ENCODE results near the gene CACNA1B.

Gene CACNA1B

DNA sequence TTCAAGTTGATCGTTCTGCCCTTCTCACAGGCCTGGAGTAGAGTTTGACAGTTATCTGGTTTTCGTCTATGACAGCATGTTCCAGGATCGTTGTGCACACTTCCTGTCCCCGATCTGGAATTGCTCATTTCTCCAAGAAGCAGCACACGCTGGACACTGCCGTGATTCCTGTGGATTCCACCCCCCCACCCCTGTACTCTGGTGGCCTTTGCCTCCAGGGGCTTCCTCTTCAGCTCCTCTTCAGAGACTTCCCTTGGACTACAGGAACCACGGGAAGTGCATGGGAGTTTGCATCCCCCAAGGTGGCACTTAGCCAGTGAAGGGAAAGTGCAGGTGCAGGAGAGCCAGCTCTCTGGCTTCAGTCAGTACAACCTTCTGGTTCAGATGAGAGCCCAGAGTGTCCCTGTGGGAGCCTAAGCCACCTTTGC lies 160.7 kb downstream of the CACNA1B start:
- no peak overlapping the region for H3K4me3 ChIP-seq (ENCODE audit: low read depth, low read length)
- no peak for DNase-seq (ENCODE audit: low read depth)
- TF ChIP-seq, protein P1, sequence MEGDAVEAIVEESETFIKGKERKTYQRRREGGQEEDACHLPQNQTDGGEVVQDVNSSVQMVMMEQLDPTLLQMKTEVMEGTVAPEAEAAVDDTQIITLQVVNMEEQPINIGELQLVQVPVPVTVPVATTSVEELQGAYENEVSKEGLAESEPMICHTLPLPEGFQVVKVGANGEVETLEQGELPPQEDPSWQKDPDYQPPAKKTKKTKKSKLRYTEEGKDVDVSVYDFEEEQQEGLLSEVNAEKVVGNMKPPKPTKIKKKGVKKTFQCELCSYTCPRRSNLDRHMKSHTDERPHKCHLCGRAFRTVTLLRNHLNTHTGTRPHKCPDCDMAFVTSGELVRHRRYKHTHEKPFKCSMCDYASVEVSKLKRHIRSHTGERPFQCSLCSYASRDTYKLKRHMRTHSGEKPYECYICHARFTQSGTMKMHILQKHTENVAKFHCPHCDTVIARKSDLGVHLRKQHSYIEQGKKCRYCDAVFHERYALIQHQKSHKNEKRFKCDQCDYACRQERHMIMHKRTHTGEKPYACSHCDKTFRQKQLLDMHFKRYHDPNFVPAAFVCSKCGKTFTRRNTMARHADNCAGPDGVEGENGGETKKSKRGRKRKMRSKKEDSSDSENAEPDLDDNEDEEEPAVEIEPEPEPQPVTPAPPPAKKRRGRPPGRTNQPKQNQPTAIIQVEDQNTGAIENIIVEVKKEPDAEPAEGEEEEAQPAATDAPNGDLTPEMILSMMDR (IDR thresholded peaks at IDR 0.05; ENCODE audit: low read depth, low read length, missing control alignments): no peak

DNA sequence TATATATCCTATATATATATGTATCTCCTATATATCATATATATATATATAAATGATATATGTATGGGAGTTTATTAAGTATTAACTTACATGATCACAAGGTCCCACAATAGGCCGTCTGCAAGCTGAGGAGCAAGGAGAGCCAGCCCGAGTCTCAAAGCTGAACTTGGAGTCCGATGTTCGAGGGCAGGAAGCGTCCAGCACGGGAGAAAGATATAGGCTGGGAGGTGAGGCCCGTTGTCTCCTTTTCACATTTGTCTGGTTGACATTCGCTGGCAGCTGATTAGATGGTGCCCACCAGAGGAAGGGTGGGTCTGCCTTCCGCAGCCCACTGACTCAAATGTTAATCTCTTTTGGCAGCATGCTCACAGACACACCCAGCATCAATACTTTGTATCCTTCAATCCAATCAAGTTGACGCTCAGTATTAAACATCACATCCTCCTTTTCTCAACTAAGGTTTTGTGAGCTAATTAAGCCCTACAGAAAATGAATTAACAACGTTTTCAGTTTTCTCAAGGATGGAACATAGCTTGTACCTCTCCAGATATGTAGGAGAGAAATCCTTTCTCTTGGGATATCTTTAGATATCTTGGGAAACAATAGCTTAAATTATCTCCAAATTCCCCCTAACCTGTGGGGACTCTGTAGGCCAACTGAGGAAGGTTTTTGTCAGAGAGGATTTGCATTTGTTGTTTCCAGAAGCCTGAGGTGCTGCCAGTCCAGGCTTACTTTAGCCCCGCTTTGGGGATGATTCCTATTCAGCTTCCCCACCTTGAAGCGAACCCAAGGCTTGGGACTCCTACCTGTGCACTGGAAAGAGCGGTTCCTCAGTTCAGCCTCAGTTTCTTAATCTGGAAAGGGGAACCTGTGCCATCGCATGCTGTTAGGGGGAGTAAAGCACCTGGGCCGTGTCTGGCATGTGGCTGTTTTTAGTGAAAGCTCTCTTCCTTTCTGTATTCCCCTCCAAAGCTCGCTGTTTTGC lies 163.2 kb downstream of the CACNA1B start:
- TF ChIP-seq, protein P1 (IDR thresholded peaks at IDR 0.05; ENCODE audit: low read depth, low read length, missing control alignments): no peak
- no peak for DNase-seq (ENCODE audit: low read depth)
- no peak overlapping the region for H3K4me3 ChIP-seq (ENCODE audit: low read depth, low read length)

DNA sequence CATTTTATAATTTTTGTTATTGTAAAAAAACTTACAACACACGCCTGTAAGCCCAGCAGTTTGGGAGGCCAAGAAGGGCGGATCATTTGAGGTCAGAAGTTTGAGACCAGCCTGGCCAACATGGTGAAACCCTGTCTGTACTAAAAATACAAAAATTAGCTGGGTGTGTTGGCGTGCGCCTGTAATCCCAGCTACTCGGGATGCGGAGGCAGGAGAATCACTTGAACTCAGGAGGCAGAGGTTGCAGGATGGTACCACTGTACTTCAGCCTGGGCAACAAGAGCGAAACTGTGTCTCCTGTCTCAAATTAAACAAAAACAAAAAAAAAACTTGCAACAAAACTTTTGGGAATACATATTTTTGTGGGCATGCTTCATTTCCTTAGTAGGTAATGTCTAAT lies 164.6 kb downstream of the CACNA1B start:
- no peak overlapping the region for H3K4me3 ChIP-seq (ENCODE audit: low read depth, low read length)
- TF ChIP-seq, protein P1 (IDR thresholded peaks at IDR 0.05; ENCODE audit: low read depth, low read length, missing control alignments): no peak
- no peak for DNase-seq (ENCODE audit: low read depth)

DNA sequence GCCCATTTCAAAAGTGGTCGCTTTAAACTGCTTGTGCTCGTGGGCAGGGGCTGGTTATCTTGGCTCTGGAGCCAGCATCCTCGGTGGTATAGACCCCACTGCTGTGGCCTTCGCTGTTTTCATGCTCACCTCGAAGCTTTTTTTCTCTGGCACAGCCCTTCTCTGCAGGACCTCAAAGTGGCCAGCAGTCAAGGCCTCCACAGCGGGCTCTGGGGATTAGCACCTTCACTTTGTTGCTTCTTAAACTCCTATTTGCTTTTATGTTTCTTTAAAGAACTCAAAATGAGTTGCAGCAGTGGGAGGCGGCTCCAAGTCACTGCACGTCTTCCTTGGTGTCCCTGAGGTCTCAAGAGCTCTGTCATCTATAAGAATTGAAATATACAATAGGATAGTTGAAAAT lies 165.1 kb downstream of the CACNA1B start:
- H3K4me3 ChIP-seq (ENCODE audit: low read depth, low read length): no peak overlapping the region
- no peak for DNase-seq (ENCODE audit: low read depth)
- TF ChIP-seq, protein P1 (IDR thresholded peaks at IDR 0.05; ENCODE audit: low read depth, low read length, missing control alignments): no peak

DNA sequence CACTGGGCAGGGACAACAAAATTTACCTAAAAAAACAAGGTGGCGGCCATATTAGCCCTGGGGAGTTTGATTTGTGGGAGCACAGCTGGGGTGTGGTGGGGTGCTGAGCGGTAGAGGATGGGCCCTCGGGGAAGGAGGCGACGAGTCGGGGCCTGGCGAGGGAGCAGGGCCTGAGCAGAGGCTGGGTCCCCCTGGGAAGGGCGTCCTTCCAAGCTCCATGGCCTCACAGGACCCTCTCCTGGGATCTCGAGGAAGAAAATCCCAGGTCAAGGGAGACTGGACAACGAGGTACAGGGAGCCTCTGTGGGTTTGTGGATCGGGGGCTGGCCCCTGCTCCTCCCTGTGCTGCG lies 165.5 kb downstream of the CACNA1B start:
- no peak for DNase-seq (ENCODE audit: low read depth)
- TF ChIP-seq, protein P1 (IDR thresholded peaks at IDR 0.05; ENCODE audit: low read depth, low read length, missing control alignments): no peak
- H3K4me3 ChIP-seq (ENCODE audit: low read depth, low read length): no peak overlapping the region

DNA sequence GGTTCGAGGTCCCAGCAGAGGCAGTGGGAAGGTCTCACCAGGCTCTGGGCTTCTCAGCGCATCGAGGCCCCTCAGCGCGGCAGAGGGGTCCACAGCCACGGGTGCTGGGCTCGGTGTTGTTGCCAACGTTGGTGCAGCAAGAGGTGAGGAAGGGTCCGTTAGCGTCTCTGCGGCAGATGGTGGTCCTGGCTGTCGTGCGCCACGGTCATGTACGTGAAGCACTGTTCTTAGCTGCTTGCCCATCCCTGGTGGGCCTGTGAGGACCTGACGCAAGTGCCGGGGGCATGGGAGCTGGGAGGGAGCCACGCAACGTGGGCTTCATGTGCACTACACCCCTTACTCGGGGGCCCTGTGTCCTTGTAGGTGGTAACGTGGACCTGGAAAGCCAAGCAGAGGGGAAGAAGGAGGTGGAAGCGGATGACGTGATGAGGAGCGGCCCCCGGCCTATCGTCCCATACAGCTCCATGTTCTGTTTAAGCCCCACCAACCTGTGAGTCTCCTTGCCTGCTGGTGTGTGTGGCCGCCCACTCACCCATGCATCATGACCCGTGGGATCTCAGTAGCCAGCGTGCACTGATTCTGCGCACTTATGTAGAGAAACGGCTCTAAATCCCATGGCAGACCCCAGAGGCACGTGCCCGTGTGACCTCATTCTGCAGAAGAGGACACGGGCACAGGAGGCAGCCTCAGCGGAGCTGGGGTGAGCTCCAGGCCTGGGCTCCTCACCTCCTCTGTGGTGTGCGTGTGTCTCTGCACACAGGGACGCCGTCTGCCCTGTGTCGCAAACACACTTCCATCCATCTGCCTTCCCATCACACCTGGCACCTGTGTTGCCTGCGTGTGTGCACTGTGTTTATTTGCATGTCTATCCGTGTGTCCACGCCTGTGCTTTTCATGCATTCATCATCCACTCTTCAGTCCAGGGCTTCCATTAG lies 166.1 kb downstream of the CACNA1B start:
- TF ChIP-seq, protein P1 (IDR thresholded peaks at IDR 0.05; ENCODE audit: low read depth, low read length, missing control alignments): no peak
- H3K4me3 ChIP-seq (ENCODE audit: low read depth, low read length): no peak overlapping the region
- no peak for DNase-seq (ENCODE audit: low read depth)

All from GM12864 (cell line).